Body of pancreas (tissue), 4 donors: ENCODE measurements around the gene IGSF21.

Experiments used
- POLR2A ChIP-seq, 3 donors: fragments of 450-650 bp; IDR thresholded peaks; one replicate each; pipeline ENCODE4 v1.6.1; 2016; ENCODE audit warnings: antibody characterized with exemption in 3 of 3, mild to moderate bottlenecking in 2 of 3
- TF ChIP-seq, protein P1 (sequence below), 7 experiments: fragments of 450-650 bp in 4 of 7; fragments of 200-600 bp in 3 of 7; sonication (generic) in 3 of 7; IDR thresholded peaks; one replicate each; pipeline ENCODE4 v1.5.1; 2016 to 2019; ENCODE audit warnings: antibody characterized with exemption in 7 of 7

DNA sequence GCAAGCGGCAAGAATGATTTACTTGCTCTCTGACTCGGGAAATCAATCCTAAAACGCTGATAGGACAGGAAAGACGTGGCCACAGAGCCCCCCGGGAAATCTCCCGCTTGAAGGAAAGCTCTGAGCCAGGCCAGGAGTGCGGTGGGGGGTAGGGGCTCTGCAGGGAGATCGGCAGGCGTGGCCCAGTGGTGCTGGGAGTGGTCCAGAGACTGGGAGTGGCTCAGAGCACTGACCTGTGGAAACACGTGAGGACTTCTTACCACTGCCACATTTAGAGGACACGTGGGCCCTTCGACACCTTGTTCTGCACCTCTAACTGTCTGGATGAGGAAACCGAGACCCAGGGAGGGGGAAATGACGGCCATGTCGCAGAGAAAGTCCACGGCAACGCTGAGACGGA lies 243.1 kb downstream of the IGSF21 start:
- TF ChIP-seq POLR2A (IDR thresholded peaks at IDR 0.05) = no peak
- TF ChIP-seq, protein P1, sequence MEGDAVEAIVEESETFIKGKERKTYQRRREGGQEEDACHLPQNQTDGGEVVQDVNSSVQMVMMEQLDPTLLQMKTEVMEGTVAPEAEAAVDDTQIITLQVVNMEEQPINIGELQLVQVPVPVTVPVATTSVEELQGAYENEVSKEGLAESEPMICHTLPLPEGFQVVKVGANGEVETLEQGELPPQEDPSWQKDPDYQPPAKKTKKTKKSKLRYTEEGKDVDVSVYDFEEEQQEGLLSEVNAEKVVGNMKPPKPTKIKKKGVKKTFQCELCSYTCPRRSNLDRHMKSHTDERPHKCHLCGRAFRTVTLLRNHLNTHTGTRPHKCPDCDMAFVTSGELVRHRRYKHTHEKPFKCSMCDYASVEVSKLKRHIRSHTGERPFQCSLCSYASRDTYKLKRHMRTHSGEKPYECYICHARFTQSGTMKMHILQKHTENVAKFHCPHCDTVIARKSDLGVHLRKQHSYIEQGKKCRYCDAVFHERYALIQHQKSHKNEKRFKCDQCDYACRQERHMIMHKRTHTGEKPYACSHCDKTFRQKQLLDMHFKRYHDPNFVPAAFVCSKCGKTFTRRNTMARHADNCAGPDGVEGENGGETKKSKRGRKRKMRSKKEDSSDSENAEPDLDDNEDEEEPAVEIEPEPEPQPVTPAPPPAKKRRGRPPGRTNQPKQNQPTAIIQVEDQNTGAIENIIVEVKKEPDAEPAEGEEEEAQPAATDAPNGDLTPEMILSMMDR (IDR thresholded peaks at IDR 0.05) = no peak
